Upper lobe of left lung (tissue), 4 donors: ENCODE data around the gene RIOK3.

ENCODE experiments used
- EP300 ChIP-seq, 4 donors: sonication (generic); formaldehyde crosslinking; IDR thresholded peaks; one replicate each; pipeline ENCODE4 v1.5.1; 2017; ENCODE audit warnings: antibody characterized with exemption in 4 of 4, control low read depth in 2 of 4
- POLR2AphosphoS5 ChIP-seq, 2 donors: sonication (generic); formaldehyde crosslinking; IDR thresholded peaks; one replicate each; pipeline ENCODE4 v1.5.1; 2017; ENCODE audit warnings: antibody characterized with exemption in 2 of 2
- TF ChIP-seq, protein P1 (sequence below), 6 experiments: fragments of 450-650 bp in 4 of 6; fragments of 200-600 bp in 2 of 6; sonication (generic) in 2 of 6; IDR thresholded peaks; one replicate each; pipeline ENCODE4 v1.5.1; 2016 to 2019; ENCODE audit warnings: antibody characterized with exemption in 6 of 6

DNA sequence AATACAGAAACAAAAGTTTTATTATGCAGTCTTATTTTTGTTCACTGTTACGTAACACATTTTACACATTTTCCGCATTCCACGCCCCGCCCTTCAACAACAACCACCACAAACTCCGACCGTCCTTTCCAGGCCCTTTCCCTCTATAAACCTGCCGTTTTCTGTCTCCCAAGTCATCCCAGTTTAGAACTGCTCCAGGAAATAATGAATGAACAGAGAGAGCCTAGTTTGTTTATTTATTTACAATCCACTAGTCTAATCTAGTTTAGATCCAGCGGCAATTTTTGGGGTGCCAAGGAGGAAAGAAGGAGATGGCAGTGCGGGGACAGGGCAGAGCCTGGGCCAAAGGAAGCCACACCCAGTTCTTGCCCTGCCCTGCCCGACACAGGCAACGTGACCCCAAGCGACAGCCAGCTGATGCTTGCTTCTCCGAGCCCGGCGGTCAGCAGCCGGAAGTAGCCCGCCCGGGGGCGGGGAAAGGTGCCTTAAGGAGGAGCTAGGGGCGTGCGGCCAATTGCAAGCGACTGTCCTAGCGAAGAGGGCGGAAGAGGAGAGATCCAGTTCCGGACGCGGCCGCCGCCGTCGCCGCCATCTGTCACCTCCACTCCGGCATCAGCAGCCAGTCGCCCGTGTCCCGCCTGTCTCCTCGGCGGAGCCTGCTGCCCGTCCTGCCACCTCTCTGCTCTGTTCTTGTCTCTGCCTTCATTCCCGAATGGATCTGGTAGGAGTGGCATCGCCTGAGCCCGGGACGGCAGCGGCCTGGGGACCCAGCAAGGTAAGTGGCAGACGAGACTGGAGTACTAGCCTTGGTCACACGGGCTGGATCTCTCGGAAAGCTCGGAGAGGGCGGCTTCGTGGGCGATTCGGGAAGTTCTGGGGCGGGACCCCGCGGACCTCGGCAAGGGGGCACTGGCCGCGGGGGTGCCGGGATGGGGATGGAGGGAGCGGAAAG is at the start of gene RIOK3:
- TF ChIP-seq, protein P1, sequence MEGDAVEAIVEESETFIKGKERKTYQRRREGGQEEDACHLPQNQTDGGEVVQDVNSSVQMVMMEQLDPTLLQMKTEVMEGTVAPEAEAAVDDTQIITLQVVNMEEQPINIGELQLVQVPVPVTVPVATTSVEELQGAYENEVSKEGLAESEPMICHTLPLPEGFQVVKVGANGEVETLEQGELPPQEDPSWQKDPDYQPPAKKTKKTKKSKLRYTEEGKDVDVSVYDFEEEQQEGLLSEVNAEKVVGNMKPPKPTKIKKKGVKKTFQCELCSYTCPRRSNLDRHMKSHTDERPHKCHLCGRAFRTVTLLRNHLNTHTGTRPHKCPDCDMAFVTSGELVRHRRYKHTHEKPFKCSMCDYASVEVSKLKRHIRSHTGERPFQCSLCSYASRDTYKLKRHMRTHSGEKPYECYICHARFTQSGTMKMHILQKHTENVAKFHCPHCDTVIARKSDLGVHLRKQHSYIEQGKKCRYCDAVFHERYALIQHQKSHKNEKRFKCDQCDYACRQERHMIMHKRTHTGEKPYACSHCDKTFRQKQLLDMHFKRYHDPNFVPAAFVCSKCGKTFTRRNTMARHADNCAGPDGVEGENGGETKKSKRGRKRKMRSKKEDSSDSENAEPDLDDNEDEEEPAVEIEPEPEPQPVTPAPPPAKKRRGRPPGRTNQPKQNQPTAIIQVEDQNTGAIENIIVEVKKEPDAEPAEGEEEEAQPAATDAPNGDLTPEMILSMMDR (IDR thresholded peaks at IDR 0.05) = peak in 2 of 6 experiments; percentile 5 to 31
- TF ChIP-seq POLR2AphosphoS5 (IDR thresholded peaks at IDR 0.05) (peak; percentile 92 to 97), EP300 (IDR thresholded peaks at IDR 0.05) (peak in 2 of 4 donors; percentile 8 to 32)
